ENCODE measurements around the gene HTR4.
"Not testable (repeated sequence)": the region's sequence is repeated elsewhere in the genome, so short reads cannot be mapped to it uniquely, and the experiment has no call there.

HTR4 gene

GRCh38 chr5:148683651-148684050, 29.3 kb upstream of the HTR4 start:
- DNase-seq (ENCODE audit: low spot score): no peak
- no peak for TF ChIP-seq CTCF (IDR thresholded peaks at IDR 0.05; ENCODE audit: extremely low read depth, missing control alignments)

- TF ChIP-seq CTCF (IDR thresholded peaks at IDR 0.05; ENCODE audit: extremely low read depth, missing control alignments): no peak
Observed at GRCh38 chr5:148682058-148683026, 28.0 kb upstream of the HTR4 start.

GRCh38 chr5:148681157-148682057, 27.1 kb upstream of the HTR4 start:
- DNase-seq (ENCODE audit: low spot score): no peak
- TF ChIP-seq CTCF (IDR thresholded peaks at IDR 0.05; ENCODE audit: extremely low read depth, missing control alignments): no peak

More at GRCh38 chr5:148682058-148683026, 28.0 kb upstream of the HTR4 start:
- no peak for DNase-seq (ENCODE audit: low spot score)

GRCh38 chr5:148673704-148674103, 19.4 kb upstream of the HTR4 start:
- DNase-seq (ENCODE audit: low spot score): not testable (repeated sequence)

- DNase-seq (ENCODE audit: low spot score): no peak
- no peak for TF ChIP-seq CTCF (IDR thresholded peaks at IDR 0.05; ENCODE audit: extremely low read depth, missing control alignments)
Observed at GRCh38 chr5:148666353-148666752, 12.0 kb upstream of the HTR4 start.

- DNase-seq (ENCODE audit: low spot score): no peak
- no peak for TF ChIP-seq CTCF (IDR thresholded peaks at IDR 0.05; ENCODE audit: extremely low read depth, missing control alignments)
Observed at GRCh38 chr5:148665431-148665830, 11.1 kb upstream of the HTR4 start.

- DNase-seq (ENCODE audit: low spot score): no peak
- no peak for TF ChIP-seq CTCF (IDR thresholded peaks at IDR 0.05; ENCODE audit: extremely low read depth, missing control alignments)
Observed at GRCh38 chr5:148663509-148663908, 9.2 kb upstream of the HTR4 start.

Data from GM20000 (cell line).